Measurements from ENCODE around the gene MED16.

MED16 gene

GRCh38 chr19:892894-893689 lies at the start of gene MED16, which contains the start of gene RNU6-9:
Gene MED16, minus strand, starts transcription at chr19:893187. Its CDS starts 2,056 bp downstream, at chr19:891131.
Gene RNU6-9, plus strand, starts transcription at chr19:893484.
- DNase-seq, result peak; percentile 87 to 92

GRCh38 chr19:942133-942645 lies 49.2 kb upstream of the MED16 start:
- no peak for DNase-seq

GRCh38 chr19:941292-942132 lies 48.5 kb upstream of the MED16 start:
- no peak for DNase-seq

- peak; percentile 67 to 70 for DNase-seq
Observed at GRCh38 chr19:940591-941291, 47.8 kb upstream of the MED16 start.

- DNase-seq, result no peak
Observed at GRCh38 chr19:939922-940321, 46.9 kb upstream of the MED16 start.

- DNase-seq, result no peak
Observed at GRCh38 chr19:939439-939838, 46.5 kb upstream of the MED16 start.

- no peak for DNase-seq
Observed at GRCh38 chr19:938233-938923, 45.4 kb upstream of the MED16 start.

- DNase-seq, result peak; percentile 25 to 48
Observed at GRCh38 chr19:937259-937694, 44.3 kb upstream of the MED16 start.

- DNase-seq, result no peak
Observed at GRCh38 chr19:936175-936546, 43.2 kb upstream of the MED16 start.

- DNase-seq, result no peak
Observed at GRCh38 chr19:934865-935479, 42.0 kb upstream of the MED16 start.

GRCh38 chr19:934197-934840 lies 41.3 kb upstream of the MED16 start:
- no peak for DNase-seq

GRCh38 chr19:933553-933882 lies 40.5 kb upstream of the MED16 start:
- DNase-seq, result no peak

GRCh38 chr19:932648-933552 lies 39.9 kb upstream of the MED16 start:
- peak in 1 of 2 donors; percentile 24 for DNase-seq

GRCh38 chr19:931860-932647 lies 39.1 kb upstream of the MED16 start:
- no peak for DNase-seq

GRCh38 chr19:929891-930258 lies 36.9 kb upstream of the MED16 start:
- DNase-seq, result no peak

- DNase-seq, result no peak
Observed at GRCh38 chr19:929203-929890, 36.4 kb upstream of the MED16 start.

GRCh38 chr19:928471-929202 lies 35.6 kb upstream of the MED16 start:
- DNase-seq, result no peak

- DNase-seq, result no peak
Observed at GRCh38 chr19:927780-928401, 34.9 kb upstream of the MED16 start.

Measured in activated CD4-positive, alpha-beta T cell treated with anti-CD3 and anti-CD28 coated beads for 4 hours (primary cell).